Fibroblast of pulmonary artery (primary cell): ENCODE data around the gene AIRE.
"Not testable (repeated sequence)": the region's sequence is repeated elsewhere in the genome, so short reads cannot be mapped to it uniquely, and the experiment has no call there.

Experiments used
- DNase-seq: peaks from one replicate; pipeline ENCODE4 v3.0.0-alpha.2; 2010; ENCODE audit warnings: low read depth
- H3K4me3 ChIP-seq: replicated peaks from 2 replicates; pipeline ENCODE4 v1.5.1; 2011; ENCODE audit warnings: low read depth, mild to moderate bottlenecking, control low read depth, low read length, moderate library complexity
- CTCF ChIP-seq: IDR thresholded peaks from 2 replicates; pipeline ENCODE4 v1.5.1; 2011; ENCODE audit warnings: mild to moderate bottlenecking, control low read depth, low read length, inconsistent platforms; ENCODE audit errors: missing control alignments

The AIRE gene

GRCh38 chr21:44299458-44300261 lies 14.0 kb downstream of the AIRE start, which contains the start of gene PFKL:
TSS of gene PFKL (plus strand) at chr21:44300053. CDS start at chr21:44300106, 53 bp downstream.
- DNase-seq, result peak; percentile 38
- peak within 1 kb of the TSS; percentile 71 for H3K4me3 ChIP-seq
- TF ChIP-seq CTCF, result no peak

DNA sequence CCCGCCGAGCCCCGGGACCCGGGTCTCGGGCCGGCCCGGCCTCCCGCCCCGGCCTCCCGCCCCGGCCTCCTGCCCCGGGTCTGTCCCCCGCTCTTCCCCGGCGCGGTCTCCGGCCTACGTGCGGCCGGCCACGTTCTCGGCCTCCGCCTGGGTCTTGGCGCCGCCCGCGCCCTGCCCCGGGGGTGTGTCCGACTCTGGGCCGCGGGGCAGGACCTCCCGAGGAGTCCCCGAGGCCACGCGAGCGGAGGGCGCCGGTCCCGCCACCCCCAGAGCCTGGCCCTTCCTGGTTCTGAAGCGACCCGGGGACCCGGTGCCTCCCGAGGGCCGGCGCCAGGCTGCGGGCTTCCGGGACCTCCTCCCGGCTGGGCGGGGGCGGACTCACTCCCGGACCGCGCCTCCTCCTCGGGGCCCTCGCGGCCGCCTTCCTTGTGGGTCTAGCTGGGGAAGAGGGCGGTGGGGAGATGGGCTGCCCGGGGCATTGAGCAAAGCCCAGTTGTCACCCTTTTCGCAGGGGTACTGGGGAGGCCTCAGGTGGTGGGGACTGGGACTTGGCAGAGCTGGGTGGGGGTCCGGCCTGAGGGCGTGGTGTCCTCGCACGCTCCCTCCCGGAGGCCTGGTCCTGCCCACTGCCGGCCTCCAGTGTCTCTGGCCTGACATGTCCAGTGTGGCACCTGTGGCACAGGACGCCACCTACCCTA lies 14.7 kb downstream of the AIRE start:
- DNase-seq, result peak; percentile 41
- no peak for TF ChIP-seq CTCF
- H3K4me3 ChIP-seq, result peak overlapping the region; percentile 71

GRCh38 chr21:44301141-44301540 lies 15.5 kb downstream of the AIRE start:
- TF ChIP-seq CTCF, result no peak

GRCh38 chr21:44301961-44302406 lies 16.3 kb downstream of the AIRE start:
- DNase-seq, result no peak
- H3K4me3 ChIP-seq, result no peak overlapping the region
- TF ChIP-seq CTCF, result no peak

More at GRCh38 chr21:44301141-44301540, 15.5 kb downstream of the AIRE start:
- H3K4me3 ChIP-seq, result peak overlapping the region; percentile 71
- DNase-seq, result no peak

DNA sequence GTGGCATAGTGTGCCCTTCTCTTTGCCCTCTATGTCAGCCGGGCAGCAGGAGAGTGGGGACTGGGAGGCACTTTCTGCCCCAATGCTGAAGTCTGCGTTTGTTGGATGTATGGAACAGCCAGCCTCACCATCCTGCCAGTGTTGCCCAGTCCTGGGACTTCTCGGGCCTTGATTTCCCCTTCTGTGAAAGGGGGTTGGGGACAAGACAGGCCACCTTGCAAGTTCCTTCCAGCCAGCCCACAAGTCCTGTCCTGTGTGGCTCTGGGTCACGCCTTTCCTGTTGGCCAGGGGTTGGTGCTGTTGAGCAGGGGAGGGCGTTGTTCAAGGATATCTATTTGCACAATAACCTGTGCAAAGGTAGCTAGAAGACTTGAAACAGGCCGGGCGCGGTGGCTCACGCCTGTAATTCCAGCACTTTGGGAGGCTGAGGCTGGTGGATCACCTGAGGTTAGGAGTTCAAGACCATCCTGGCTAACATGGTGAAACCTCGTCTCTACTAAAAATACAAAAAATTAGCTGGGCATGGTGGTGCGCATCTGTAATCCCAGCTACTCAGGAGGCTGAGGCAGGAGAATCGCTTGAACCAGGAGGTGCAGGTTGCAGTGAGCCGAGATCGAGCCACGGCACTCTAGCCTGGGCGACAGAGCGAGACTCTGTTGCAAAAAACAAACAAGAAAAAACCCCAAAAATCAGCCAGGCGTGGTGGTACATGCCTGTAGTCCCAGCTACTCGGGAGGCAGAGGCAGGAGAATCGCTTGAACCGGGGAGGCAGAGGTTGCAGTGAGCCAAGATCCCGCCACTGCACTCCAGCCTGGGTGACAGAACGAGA lies 17.1 kb downstream of the AIRE start:
- peak; percentile 11 for TF ChIP-seq CTCF
- not testable (repeated sequence) for DNase-seq, H3K4me3 ChIP-seq

DNA sequence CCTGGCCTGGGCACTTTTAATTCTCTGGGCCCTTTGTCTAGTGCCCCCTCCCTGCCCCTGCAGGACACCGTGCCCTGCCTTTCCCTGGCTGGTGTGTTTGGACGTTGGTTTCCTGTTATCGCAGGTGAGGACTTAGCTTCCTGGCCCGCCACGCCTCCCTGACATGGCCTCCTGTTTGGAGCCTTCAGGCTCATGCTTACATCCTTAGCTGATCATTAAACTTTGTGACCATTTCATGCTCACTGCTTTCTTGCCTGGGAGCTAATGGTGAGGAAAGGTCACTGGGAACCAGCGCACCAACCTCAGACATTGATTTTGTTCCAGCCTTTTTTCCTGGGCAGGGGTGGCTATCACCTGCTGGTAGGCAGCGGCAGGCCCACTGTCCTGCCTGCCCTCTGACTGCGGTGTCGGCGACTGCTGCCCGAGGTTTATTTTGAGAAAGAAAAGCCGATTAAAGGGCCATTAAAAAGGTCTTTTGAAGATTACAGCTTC lies 17.9 kb downstream of the AIRE start:
- DNase-seq, result no peak
- no peak for TF ChIP-seq CTCF
- no peak overlapping the region for H3K4me3 ChIP-seq
